ENCODE measurements around the gene GSTM4. TPM values are rescaled to one million over a fixed set of nuclear protein-coding genes. Genes with fewer than 3 reads are reported as not detected.

GSTM4 gene
- total and polyA plus RNA-seq, 2 donors (not counting 1 experiment from before 2014, with no cell fraction given), result 17.7 to 30.8 TPM

DNA sequence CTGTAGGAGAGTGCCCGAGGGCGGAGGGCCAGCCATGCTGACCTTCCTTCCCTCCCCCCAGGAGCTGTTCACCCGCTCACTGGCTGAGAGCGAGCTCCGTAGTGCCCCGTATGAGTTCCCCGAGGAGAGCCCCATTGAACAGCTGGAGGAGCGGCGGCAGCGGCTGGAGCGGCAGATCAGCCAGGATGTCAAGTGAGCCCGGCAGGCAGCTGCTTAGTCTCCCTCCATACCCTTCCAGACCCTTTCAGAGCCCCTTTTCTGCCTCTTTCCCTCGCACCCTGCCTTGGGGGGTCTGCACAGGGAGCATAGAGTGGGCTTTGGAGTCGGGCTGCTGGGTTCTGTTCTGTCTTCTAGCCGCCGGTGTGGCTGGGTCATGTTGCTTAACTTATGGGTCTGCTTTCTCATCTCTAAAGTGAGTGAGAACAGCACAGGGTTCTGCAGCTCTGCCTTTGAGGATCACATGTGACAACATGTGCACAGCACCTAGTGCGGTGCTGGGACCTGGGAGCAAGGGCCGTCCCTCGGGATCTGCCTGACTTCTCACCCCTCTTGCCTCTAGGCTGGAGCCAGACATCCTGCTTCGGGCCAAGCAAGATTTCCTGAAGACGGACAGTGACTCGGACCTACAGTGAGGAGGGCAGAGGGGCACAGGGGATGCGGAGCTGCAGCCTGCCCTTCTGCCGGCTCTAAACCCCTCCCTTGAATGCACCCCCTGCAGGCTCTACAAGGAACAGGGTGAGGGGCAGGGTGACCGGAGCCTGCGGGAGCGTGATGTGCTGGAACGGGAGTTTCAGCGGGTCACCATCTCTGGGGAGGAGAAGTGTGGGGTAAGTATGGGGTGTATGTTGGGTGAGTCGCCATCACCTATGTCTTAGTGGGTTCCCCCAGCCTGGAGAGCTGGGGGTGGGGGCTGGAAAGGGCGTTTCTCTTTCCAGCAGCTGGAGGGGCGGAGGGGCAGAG, 30.0 kb upstream of the GSTM4 start:
- H4K20me1 ChIP-seq (ENCODE audit: control insufficient read depth, extremely low read depth, insufficient read depth, low read length), result no peaks in the 10 kb centered on the region
- H2AFZ ChIP-seq (ENCODE audit: low read length), result no peak overlapping the region
- DNase-seq (ENCODE audit: low read depth in 2 of 2), result no peak

DNA sequence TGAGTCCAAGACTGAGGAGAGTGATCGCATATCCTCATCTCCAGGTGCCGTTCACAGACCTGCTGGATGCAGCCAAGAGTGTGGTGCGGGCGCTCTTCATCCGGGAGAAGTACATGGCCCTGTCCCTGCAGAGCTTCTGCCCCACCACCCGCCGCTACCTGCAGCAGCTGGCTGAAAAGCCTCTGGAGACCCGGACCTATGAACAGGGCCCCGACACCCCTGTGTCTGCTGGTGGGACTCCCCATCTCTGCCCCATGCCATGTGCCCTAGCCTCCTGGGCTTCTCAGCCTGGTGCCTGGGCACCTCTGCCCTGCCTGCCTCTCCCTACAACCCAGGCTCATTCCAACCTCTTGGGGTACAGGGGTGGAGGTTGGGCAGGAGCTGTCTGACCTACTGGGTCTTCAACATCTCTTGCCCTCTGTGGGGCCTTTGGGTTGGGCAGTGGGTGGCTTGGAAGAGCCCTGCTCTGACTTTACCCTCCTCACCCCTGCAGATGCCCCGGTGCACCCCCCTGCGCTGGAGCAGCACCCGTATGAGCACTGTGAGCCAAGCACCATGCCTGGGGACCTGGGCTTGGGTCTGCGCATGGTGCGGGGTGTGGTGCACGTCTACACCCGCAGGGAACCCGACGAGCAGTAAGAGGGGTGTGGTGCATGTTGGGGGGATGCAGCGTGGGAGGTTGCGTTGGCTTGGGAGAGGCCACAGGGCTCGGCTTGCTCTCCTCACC, 29.1 kb upstream of the GSTM4 start:
- H3K9ac ChIP-seq (ENCODE audit: insufficient read depth, low read length), result no peak overlapping the region
- DNase-seq (ENCODE audit: low read depth in 2 of 2), result no peak
- no peak overlapping the region for H3K4me2 ChIP-seq (ENCODE audit: extremely low read depth, insufficient read depth, low read length)
- peaks cover 10% of the 10 kb centered on the region for H3K4me1 ChIP-seq (ENCODE audit: control insufficient read depth, extremely low read depth, insufficient read depth, low read length)
- H3K79me2 ChIP-seq (ENCODE audit: control insufficient read depth, insufficient read depth, low read length), result peaks cover 34% of the 10 kb centered on the region
- no peaks in the 10 kb centered on the region for H4K20me1 ChIP-seq (ENCODE audit: control insufficient read depth, extremely low read depth, insufficient read depth, low read length)
- H2AFZ ChIP-seq (ENCODE audit: low read length), result no peak overlapping the region
- H3K27ac ChIP-seq (ENCODE audit: insufficient read depth, low read length), result no peak overlapping the region
- H3K4me3 ChIP-seq (replicated peaks in 1 of 4; ENCODE audit: control extremely low read depth in 1 of 4, insufficient read depth in 1 of 4, low read depth in 3 of 4, low read length in 4 of 4), result no peak overlapping the region
- peaks cover 28% of the 10 kb centered on the region for H3K36me3 ChIP-seq (ENCODE audit: control insufficient read depth, insufficient read depth, low read length)
- no peaks in the 10 kb centered on the region for H3K9me3 ChIP-seq (ENCODE audit: control insufficient read depth, insufficient read depth, low read depth, low read length)
- no peaks in the 10 kb centered on the region for H3K27me3 ChIP-seq (ENCODE audit: control insufficient read depth, insufficient read depth, low read length)
- TF ChIP-seq EZH2 (IDR thresholded peaks at IDR 0.05; ENCODE audit: low read length, missing control alignments), result no peak
- TF ChIP-seq, protein P1, sequence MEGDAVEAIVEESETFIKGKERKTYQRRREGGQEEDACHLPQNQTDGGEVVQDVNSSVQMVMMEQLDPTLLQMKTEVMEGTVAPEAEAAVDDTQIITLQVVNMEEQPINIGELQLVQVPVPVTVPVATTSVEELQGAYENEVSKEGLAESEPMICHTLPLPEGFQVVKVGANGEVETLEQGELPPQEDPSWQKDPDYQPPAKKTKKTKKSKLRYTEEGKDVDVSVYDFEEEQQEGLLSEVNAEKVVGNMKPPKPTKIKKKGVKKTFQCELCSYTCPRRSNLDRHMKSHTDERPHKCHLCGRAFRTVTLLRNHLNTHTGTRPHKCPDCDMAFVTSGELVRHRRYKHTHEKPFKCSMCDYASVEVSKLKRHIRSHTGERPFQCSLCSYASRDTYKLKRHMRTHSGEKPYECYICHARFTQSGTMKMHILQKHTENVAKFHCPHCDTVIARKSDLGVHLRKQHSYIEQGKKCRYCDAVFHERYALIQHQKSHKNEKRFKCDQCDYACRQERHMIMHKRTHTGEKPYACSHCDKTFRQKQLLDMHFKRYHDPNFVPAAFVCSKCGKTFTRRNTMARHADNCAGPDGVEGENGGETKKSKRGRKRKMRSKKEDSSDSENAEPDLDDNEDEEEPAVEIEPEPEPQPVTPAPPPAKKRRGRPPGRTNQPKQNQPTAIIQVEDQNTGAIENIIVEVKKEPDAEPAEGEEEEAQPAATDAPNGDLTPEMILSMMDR (conservative IDR thresholded peaks at IDR 0.05 in 1 of 2, IDR thresholded peaks at IDR 0.05 in 1 of 2; ENCODE audit: low read depth in 1 of 2, low read length in 2 of 2), result no peak

More for the DNA sequence above, 30.0 kb upstream of the GSTM4 start:
- Histone ChIP-seq H3K4me3 (replicated peaks in 1 of 4; ENCODE audit: control extremely low read depth in 1 of 4, insufficient read depth in 1 of 4, low read depth in 3 of 4, low read length in 4 of 4) (no peak overlapping the region), H3K9me3 (ENCODE audit: control insufficient read depth, insufficient read depth, low read depth, low read length) (no peaks in the 10 kb centered on the region), H3K4me1 (ENCODE audit: control insufficient read depth, extremely low read depth, insufficient read depth, low read length) (peaks cover 15% of the 10 kb centered on the region), H3K27me3 (ENCODE audit: control insufficient read depth, insufficient read depth, low read length) (no peaks in the 10 kb centered on the region), H3K4me2 (ENCODE audit: extremely low read depth, insufficient read depth, low read length) (no peak overlapping the region), H3K27ac (ENCODE audit: insufficient read depth, low read length) (no peak overlapping the region), H3K9ac (ENCODE audit: insufficient read depth, low read length) (no peak overlapping the region), H3K36me3 (ENCODE audit: control insufficient read depth, insufficient read depth, low read length) (peaks cover 23% of the 10 kb centered on the region), H3K79me2 (ENCODE audit: control insufficient read depth, insufficient read depth, low read length) (peaks cover 44% of the 10 kb centered on the region)
- no peak for TF ChIP-seq EZH2 (IDR thresholded peaks at IDR 0.05; ENCODE audit: low read length, missing control alignments)
- TF ChIP-seq, protein P1 (conservative IDR thresholded peaks at IDR 0.05 in 1 of 2, IDR thresholded peaks at IDR 0.05 in 1 of 2; ENCODE audit: low read depth in 1 of 2, low read length in 2 of 2), result no peak
